Epidermal melanocyte (primary cell): ENCODE data around the gene EIF1.
A peak's percentile ranks its signal among the peaks of the same experiment; 100 is the strongest.
"Not testable (repeated sequence)": the region's sequence is repeated elsewhere in the genome, so short reads cannot be mapped to it uniquely, and the experiment has no call there.

Experiments used
- DNase-seq: peaks from one replicate; pipeline ENCODE4 v3.0.0; 2011; ENCODE audit warnings: low spot score; ENCODE audit not compliant: insufficient read length

Gene EIF1

GRCh38 chr17:41700843-41701242 lies 12.2 kb downstream of the EIF1 start:
- not testable (repeated sequence) for DNase-seq

DNA sequence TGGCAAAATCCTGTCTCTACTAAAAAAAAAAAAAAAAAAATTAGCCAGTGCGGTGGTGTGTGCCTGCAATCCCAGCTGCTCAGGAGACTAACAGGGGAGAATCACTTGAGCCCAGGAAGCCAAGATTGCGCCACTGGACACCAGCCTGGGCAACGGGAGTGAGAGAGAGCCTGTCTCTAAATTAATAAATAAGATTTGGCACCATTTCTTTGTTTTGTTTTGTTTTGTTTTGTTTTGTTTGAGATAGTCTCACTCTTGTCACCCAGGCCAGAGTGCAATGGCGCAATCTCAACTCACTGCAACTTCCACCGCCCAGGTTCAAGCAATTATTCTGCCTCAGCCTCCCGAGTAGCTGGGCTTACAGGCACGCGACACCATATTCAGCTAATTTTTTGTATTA lies 14.0 kb downstream of the EIF1 start:
- DNase-seq = no peak

DNA sequence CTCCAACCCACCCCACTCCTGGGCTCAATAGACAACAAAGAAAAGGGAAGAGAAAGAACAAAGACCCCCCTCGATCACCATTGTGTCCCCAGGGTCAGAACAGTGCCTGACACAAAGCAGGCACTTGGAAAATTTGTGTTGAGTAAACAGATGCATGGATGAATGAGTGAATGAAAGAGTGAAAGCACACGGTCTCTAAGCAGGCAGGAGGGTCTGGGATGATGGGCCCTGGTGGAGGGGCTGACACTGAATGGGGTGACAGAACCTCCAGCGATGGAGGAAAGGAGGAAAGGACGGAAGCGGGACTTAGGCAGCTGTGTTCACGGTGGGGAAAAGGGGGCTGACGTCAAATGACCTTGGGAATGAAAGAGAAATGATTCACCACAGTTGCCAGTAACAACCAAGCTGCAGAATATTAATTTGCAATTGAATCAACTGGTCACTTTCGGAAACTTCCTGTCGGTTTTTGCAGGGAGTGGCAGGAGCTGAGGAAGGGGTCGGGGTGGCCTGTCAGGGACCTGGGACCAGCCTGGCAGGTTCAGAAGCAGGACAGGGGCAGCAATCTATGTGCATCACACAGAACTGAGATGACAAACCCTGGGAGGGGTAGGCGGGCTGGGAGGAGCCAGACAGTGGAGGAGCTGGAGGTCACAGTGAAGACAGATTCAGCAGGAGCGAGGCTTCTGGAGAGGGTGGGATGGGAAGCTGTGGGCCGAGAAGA lies 16.7 kb downstream of the EIF1 start:
- peak; percentile 14 for DNase-seq

GRCh38 chr17:41707803-41708669 lies 19.4 kb downstream of the EIF1 start:
- no peak for DNase-seq

DNA sequence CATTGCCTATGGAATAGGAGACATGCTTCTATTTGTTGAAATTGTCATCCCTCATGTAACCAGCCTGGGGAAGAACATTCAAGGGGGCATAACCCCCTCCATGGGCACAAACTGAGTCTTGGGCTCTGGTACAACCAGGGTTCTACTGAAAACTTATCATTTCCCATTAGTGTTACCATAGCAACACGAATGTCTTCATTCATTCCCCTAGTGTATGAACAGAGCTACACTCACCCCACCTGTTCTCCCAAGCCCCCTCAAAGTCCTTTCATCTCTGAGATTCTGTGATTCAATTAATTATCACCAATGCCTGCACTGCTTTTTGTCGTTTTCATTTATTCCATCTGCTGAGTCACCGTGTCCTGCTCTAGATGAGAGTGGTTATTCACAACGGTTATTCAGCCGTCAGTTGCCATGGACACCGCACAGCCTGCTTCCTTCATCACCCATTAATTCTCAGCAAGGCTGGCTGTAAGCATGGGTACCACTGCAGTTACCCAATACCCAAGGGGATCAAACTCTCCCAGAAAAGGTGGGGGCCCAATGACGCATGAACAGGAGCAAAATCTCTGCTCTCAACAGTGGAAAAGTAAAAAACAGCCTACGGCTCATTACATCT lies 21.9 kb downstream of the EIF1 start:
- DNase-seq = peak; percentile 16

DNA sequence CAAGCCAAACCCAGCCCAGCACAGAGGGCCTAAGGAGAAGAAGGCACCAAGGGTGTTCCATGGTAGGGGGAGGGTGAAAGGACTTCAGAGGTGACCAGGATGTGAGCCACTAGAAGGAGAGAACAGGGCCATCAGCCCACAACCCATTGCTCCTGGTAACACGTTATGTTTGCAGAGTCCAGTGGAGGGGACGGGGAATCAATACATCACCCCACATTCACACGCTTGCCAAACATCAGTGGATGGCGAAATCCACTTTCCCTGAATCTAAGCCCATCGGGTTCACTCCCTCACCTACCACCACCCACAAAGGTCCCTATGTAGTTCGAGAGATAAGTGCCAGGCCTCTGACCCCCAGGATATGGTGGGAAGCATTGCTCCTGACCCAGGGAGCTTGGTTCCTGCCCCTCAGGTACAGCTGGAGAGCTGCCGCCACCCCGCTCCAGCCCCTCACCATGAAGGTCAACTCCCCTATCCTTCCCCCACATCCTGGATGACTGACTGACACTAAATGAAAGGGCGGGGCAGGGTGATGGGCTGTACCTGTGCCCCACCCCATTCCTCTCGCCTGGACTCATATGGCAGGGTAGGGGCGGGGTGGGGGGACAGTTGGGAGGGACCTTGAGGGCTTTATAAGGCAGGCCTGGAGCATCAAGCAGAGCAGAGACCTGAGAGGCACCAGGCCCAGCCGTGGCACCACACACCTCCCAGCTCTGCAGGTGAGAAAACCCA lies 23.1 kb downstream of the EIF1 start, which contains the start of gene GAST:
Gene GAST, plus strand, starts transcription at position 663 of the 732 bp plus-strand sequence. CDS start 3,106 bp downstream, outside the sequence.
- peak; percentile 7 for DNase-seq

GRCh38 chr17:41717408-41718286 lies 29.0 kb downstream of the EIF1 start:
- DNase-seq = peak; percentile 71

DNA sequence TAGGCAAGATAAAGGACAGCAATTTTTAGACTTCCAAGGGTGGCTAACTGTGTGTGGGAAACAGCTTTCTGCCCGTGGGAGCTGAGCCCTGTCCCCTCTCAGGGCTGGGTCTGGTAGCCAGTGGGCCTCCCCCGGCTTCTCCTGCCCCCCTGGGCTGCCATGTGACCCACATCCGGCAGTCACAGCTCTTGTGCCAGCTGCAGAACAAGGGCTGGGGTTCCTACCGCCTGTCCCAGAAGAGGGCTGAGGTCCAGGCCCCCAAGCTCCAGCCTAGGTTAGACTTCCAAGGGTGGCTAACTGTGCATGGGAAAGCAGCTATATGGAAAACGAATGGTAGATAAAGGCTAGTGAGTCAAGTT lies 29.6 kb downstream of the EIF1 start:
- DNase-seq = no peak

DNA sequence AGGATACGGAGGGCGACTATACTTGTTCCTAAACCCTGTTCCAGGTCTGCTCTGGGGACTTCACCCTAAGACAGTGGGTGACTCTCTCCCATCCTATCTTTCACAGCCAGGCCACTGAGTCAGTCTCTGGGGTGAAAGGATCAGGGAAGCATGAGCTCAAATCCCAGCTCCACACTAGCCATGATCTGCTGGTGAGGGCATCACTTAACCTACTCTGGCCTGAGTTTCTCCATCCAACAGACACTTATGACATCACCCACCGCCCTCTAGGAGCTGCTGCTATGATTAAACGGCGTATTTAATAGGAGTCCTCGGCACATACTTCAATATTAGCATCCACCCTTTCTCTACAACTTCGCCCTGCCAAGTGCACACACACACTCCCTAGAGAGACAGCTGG lies 33.5 kb downstream of the EIF1 start:
- DNase-seq = no peak

DNA sequence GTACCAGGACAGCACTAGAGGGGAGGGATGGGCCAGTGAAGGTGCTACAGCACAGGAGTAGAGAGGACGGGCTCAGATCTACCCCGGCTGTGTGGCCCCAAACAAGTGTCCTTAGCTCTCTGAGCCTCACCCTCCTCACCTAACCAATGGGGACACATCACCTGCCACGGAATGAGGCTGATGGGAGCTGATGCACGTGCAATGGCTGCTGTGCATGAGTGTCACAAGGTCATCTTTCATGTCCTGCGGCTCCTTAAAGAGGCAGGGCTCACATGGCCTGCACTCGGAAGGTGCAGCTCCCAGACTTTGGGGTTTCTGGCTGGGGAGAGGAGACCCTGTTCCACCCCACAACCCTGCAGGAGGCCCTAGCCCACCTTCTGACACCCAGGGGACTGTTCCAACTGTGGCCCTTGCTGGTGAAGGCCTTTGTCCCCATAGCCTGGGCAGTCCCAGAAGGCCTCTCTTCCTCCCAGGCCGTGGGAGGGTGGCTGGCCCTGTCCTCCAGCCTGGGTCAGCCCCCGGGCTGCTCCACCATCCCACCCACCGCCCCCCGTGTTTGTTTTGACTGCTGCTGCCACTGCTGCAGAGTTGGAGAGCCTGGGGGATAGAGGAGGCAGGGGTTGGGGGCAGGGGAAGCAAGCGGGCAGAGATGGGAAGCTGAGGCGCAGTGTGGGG lies 35.3 kb downstream of the EIF1 start:
- no peak for DNase-seq

DNA sequence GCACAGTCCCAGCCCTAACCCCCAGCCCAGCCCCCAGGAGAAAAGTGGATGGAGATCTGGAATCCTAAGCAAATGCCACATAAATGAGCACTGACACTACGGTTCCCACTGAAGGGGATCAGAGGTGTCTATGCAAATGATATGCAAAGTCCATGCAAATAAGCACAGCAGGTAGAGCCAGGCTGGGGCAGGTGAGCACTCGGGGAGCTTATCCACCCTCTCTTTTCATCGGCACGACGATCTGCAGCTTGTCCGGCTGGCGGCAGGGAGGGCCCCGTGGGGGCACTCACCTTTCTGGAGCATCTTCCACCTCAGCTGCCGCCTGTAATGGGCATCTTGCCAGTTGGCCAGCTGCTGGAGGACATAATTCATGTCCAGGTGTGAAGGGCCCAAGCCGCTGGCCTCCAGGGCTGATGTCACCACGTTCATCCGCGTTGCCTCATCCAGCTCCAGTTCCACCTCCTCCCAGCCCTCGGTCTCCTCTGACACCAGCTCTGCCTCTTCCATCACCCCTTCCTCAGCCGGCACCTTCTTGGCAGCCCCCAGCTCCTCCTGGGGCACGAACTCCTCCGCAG lies 35.9 kb downstream of the EIF1 start:
- DNase-seq = no peak

DNA sequence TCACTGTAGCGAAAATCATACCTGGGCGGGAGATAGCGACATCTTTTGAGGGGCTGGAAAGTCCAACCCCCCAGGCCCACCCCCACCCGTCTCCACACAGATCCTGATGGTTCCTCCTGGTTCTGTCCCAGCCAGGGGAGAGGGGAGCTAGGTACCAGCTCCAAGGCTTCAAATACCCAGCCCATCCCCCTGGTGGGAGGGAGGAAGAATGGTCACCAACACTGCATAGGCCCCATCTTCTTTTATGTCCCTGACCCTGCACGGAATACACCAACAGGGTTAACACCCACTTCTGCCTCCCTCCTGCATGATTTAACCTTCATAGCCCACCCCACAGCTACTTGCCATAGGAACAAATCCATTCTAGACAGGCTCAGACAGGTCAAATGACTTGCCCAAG lies 36.4 kb downstream of the EIF1 start:
- DNase-seq = no peak

GRCh38 chr17:41728056-41728455 lies 39.4 kb downstream of the EIF1 start:
- DNase-seq = no peak

GRCh38 chr17:41730479-41730878 lies 41.8 kb downstream of the EIF1 start:
- DNase-seq = no peak

- DNase-seq = no peak
Measured at GRCh38 chr17:41731836-41732235, 43.2 kb downstream of the EIF1 start.

DNA sequence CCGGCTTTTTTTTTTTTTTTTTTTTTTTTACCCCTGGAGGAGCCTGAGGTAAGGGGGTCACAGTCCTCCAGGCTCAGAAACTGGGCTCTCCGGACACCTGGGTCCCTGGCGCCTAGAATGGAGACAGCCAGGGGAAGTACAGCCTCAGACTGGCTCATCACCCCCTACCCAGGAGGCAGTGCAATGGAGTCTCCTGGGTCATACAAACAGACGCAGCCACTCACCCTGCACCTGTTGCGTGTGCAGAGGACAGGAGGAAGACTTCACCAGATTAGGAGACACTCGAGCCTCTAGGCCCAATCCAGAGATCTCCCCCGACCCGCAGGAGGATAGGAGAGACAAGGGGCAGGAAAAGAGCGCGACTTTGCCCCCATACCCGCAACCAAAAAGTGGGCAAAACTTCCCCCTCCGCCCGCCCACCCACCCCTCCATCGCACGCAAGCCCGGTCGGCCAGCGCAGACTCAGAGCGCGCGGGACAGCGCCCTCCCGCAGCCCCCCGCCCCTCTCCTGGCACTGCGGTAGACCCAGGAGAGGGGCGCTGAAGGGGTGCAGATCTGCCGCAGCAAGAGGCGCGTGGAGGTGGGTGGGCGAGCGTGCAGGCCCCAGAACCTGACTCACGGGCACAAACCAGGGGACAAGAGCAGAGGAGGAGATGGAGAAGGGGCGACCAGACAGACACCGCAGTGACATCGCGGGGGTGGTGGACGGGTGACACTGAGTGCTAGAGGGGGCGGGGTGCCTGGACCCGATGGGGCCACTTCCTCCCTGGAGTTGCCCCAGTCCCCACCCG lies 44.9 kb downstream of the EIF1 start:
- no peak for DNase-seq

- DNase-seq = no peak
Measured at GRCh38 chr17:41734139-41734948, 45.7 kb downstream of the EIF1 start, which contains the start of gene HAP1. Gene HAP1 (minus strand): TSS chr17:41734643. CDS start chr17:41734634, 9 bp downstream.

- DNase-seq = no peak
Measured at GRCh38 chr17:41734949-41735313, 46.2 kb downstream of the EIF1 start.
